H7 (cell line): ENCODE results near the gene LTN1. TPM values are rescaled to one million over a fixed set of nuclear protein-coding genes. Genes with fewer than 3 reads are reported as not detected.

Experiments
- DNase-seq: peaks from one replicate; pipeline ENCODE4 v3.0.0; 2012
- H3K27me3 ChIP-seq: 2 replicates; pipeline ENCODE4 v1.6.0; 2011; ENCODE audit warnings: mild to moderate bottlenecking, low read length; ENCODE audit not compliant: control insufficient read depth, insufficient read depth
- H3K36me3 ChIP-seq: replicated peaks from 2 replicates; pipeline ENCODE4 v1.5.1; 2011; ENCODE audit warnings: low read length; ENCODE audit not compliant: control insufficient read depth, insufficient read depth
- H3K4me3 ChIP-seq: 2 replicates; pipeline ENCODE4 v1.5.1; 2011; ENCODE audit warnings: low read depth, mild to moderate bottlenecking, control low read depth, low read length, moderate library complexity; ENCODE audit not compliant: insufficient read depth
- total RNA-seq: library from RNA; depleted of rRNA; stranded (reverse); fragments of >200 nt; shearing (Covaris generic); gene quantifications from 2 replicates; pipeline ENCODE4 v1.2.3, GENCODE V29; 2014; rRNA removed

Gene LTN1
- total RNA-seq, 1 experiment from 2014 or later, result 22.0 TPM

DNA sequence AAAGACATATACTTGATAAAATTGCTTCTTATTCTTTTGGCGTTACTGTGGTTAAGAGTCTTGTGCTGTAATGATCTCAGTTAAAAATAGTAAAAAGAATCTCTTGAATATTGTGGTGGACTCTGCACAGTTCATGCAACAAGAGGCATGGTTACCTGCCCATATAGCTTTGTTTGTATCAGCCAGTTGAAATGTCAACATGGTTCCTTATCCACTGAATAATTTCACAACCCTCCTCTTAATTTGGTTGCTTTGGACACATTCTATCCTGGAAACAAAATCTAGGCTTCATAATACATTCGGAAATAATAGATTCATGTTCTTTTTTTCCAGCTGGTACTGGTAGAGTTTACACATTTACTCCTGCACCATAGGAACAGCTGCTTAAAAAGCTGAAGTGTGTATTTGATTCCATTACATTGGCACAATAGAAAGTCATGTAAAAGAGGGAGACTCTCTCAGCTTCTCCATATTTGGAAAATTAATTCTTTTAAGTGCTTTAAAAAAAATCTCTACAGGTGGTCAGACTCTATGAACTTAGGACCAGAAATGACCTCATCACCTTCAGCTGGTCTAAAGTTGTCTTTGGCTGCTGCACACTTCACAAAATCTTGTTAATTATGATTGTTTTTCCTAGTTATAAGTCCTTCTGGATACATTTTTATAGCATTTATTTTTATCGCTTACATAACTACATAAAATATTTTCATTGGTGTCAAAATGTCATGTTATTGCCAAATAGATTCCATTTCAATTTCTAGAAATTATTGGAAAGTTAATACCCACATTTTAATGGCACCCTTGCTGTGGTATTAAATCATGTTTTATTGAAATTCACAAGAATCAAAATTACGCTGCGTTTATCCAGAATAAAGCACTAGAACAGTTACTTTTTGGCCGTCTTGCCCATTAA is 100.2 kb downstream of the LTN1 start:
- H3K36me3 ChIP-seq, result no peaks in the 10 kb centered on the region
- no peaks in the 10 kb centered on the region for H3K27me3 ChIP-seq
- H3K4me3 ChIP-seq, result no peak overlapping the region
- DNase-seq, result no peak

DNA sequence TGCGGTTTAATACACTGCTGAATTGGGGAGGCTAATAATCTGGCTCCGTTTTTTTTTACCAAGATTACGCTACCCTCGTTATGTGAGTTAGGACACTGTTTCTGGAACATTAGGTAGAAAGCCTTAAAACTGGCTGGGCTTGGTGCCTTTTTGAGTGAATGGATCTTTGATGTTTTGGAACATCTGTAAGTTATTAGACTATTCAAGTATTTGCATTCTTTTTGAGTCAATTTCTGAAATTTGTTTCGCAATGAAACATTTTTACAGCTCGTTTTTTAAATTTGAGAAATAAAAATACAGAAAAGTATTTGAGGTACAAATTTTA is 106.9 kb downstream of the LTN1 start:
- no peak overlapping the region for H3K4me3 ChIP-seq
- no peak for DNase-seq
- H3K27me3 ChIP-seq, result no peaks in the 10 kb centered on the region
- H3K36me3 ChIP-seq, result peaks cover 8% of the 10 kb centered on the region

DNA sequence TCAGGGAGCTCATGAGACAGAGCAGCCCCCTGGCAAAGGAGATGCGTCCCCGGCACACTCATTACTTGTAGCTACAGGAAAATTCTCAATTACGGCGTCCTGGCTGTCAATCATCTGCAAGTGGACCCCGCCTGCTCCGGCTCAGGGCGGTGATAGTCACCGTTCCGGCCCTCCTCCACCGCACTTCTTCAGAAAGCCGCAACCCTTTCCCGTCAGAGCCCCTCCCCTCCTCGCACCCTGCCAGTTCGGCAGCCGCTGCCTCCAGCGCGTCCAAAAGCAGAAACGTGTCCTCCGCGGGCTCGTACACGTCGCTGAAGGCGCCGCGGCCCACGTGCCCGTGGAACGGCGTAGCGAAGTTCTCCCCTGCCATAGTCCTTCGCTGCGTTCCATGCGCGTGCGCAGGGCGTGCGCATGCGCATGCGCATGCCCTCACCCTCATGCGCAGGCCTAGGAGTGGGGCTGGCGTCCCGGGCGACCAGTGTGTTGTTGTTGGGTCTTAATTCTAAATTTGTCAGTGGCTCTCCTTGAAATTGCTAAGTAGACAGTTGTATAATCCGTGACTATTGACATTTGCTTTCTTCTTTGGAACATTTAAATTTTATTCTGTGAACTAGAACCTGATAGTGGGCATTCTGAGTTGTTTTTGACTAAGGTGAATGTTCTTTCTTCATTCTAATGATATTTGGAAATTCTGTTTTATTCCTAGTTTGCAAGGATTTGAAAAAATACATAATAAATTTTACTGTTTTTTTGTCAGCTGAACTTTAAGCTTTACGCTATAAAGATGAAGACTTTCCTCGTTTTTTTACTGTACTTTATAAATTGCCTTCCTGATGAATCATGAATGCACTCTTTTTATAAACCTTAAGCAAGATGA is 107.5 kb downstream of the LTN1 start:
- no peaks in the 10 kb centered on the region for H3K27me3 ChIP-seq
- DNase-seq, result peak; percentile 92
- H3K4me3 ChIP-seq, result peak overlapping the region; percentile 60
- peaks cover 8% of the 10 kb centered on the region for H3K36me3 ChIP-seq

DNA sequence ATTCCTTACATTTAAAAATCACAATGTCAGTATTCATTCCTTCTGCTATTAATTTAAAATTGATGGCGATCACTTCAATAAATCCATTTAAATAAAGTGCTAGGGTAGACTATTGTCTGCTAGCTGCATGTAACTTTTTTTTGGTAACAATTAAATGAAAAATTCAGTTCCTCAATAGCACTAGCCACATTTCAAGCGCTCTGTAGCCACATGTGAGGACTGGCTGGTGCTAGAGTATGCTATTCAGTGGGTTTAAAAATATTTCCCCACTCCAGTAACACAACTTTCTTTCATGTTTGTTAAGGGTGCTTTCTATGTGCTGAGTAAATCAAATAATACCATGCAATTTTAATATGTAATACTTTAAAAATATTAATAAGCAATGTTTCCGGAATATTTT is 108.2 kb downstream of the LTN1 start:
- Histone ChIP-seq H3K27me3 (no peaks in the 10 kb centered on the region), H3K36me3 (peaks cover 8% of the 10 kb centered on the region), H3K4me3 (peak overlapping the region; percentile 60)
- DNase-seq, result no peak

DNA sequence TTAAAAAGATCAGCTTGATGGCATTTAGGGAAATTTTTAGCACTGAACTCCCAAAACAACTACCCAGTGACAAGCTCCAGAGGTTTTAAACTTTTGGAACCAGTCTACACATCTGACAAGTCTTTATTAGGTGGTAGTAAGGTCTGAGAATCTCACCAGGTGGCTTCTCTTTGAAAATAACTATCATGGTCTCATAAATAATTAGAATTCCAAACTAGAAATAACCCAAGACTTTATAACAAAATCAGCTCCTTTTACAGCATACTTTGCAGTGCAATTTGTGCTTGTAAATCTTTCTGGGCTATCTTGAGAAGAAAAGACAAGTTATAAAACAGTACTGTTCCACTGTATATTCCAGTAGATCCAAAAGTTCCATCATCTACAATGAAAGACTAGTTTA is 108.7 kb downstream of the LTN1 start:
- Histone ChIP-seq H3K27me3 (no peaks in the 10 kb centered on the region), H3K36me3 (peaks cover 8% of the 10 kb centered on the region), H3K4me3 (no peak overlapping the region)
- no peak for DNase-seq

DNA sequence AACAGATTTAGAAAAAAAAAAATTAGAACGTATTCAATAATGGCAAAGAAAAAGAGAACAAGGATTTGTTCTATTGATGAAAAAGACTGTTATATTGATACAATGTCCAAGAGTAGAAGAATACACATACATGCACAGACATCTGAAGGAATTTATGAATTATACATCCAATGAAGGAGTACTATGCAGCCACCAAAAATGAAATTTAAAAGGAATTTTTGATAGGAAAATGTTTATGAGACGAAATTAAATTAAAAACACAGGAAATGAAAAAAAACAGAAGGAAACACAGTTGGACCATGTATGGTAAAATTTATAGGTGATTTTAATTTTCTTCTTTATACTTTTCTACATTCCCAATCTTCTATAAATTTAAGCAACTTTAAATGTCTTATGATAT is 110.3 kb downstream of the LTN1 start:
- H3K4me3 ChIP-seq, result no peak overlapping the region
- H3K36me3 ChIP-seq, result peaks cover 8% of the 10 kb centered on the region
- DNase-seq, result no peak
- no peaks in the 10 kb centered on the region for H3K27me3 ChIP-seq

Other genes starting within 250 kb of the LTN1 start
- 5.1 and 8.2 TPM in 2 replicates for gene RWDD2B, start 26.5 kb upstream of the LTN1 start, total RNA-seq
- 15.1 and 21.9 TPM in 2 replicates for gene USP16, start 31.8 kb upstream of the LTN1 start, total RNA-seq
- 259 and 325 TPM in 2 replicates for gene CCT8, start 80.8 kb upstream of the LTN1 start, total RNA-seq
- gene MAP3K7CL, start 137.8 kb upstream of the LTN1 start, total RNA-seq, result not detected in 2 replicates